Measurements from ENCODE around the gene ROR2.

ROR2 gene

GRCh38 chr9:91865041-91865440 is 85.0 kb downstream of the ROR2 start:
- no peak for DNase-seq

GRCh38 chr9:91864380-91864779 is 85.6 kb downstream of the ROR2 start:
- DNase-seq, result no peak

DNA sequence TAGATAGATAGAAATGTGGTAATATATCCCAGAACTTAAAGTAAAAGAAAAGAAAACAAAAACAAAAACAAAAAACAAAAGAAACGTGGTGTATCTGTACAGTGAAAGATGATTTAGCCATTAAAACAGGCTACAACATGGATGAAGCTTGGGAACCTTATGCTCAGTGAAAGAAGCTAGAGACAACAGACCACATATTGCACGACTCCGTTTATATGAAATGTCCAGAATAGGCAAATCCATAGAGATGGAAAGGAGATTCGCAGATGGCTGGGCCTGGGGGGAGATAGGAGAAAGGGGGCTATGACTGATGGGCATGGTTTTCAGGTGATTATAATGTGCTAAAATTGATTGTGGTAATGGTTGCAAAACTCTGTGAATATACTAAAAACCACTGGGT is 86.6 kb downstream of the ROR2 start:
- no peak for DNase-seq

- no peak for DNase-seq
Observed at GRCh38 chr9:91858213-91859030, 91.6 kb downstream of the ROR2 start.

DNA sequence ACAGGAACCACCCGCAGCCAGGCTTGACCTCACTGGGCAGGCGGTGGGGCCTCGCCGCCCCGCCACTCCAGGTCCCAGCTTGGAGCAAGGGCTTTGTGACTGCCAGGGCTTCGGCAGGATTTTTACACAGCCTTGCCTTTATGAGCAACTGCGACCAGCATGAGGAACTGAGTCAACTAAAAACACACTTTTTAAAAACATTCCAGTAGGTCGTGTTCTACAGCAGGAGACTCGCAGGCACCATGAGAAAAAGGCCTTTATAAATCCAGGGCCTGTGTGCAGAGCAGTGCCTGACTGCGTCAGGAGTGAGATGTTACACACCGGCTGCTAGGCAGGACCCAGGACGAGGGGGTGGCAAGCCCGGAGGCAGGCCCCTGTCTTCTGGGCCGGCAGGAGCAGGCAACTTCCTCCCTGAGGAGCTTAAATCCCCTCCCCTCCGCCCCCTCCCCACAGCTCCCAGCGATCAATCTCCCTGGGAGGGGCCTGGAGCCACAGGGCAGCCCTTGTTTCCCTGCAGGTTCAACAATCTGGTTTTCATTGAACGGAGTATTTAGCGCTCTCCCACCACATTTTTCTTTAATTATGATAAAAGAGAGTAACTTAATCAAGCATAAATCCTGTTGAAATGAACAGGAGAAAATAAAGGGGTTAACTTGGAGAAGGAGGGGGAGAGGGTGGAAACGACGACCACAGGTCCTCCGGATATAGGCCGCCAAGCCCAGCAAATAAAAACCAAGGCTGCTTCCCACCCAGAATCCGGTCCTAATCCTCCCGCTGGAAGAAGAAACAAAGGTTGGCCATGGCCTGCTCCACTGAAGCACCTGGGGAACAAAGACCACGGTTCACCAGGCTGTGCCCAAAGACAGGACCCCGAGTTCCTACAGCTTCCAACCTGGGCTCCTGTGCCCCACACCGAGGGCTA is 92.5 kb downstream of the ROR2 start:
- DNase-seq, result no peak

DNA sequence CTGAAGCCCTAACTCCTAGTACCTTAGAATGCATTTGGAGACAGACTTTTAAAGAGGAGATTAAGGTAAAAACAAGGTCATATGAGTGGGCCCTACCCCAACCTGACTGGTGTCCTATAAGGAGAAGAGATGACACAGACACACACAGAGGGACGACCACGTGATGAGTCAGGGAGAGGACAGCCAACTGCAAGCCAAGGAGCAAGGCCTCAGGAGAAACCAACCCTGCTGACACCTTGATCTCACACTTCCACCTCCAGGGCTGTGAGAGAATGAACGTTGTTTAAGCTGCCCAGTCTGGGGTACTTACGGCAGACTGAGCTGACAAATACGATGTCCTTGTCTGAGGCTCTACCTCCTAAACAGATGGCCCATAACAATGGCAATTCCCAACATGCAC is 93.6 kb downstream of the ROR2 start:
- no peak for DNase-seq

- no peak for DNase-seq
Observed at GRCh38 chr9:91855196-91855595, 94.8 kb downstream of the ROR2 start.

GRCh38 chr9:91852801-91853347 is 97.2 kb downstream of the ROR2 start:
- no peak for DNase-seq

- no peak for DNase-seq
Observed at GRCh38 chr9:91849694-91850093, 100.3 kb downstream of the ROR2 start.

DNA sequence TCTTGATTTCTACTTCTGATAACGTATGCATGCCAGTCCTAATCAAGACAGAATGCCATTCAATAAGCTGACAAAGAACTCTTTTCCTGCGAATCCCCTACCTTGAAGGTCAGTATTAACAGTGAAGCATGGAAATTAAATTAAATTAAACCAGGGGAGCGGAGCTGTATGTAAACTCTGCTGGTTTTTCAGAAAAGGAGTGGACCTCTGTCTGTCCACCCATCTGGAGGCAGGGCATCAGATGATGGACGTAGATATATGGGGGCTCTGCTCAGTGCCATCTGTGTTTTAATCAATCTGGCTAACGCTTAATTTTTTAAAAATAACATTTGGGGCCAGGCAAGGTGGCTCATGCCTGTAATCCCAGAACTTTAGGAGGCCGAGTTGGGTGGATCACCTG is 101.9 kb downstream of the ROR2 start:
- no peak for DNase-seq

GRCh38 chr9:91847581-91848091 is 102.4 kb downstream of the ROR2 start:
- DNase-seq, result no peak

DNA sequence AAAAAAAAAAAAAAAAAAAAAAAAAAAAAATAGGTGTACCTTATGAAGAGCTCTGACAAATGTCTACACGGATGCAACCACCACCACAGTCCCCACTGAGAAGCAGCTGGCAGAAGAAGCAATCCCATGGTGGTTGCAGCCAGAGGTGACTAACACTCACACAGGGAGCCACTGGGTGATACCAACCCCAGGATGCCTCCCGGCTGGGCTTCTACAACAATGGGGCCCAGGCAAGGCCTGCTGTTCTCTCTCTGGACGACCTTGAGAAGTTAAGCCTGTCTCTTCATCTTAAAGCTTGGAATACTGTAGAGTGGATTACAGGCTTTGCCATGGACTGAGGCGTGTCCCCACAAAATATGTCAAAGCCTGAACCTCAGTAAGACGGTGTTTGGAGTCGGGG is 104.1 kb downstream of the ROR2 start:
- DNase-seq, result no peak

GRCh38 chr9:91844701-91845291 is 105.2 kb downstream of the ROR2 start:
- no peak for DNase-seq

- no peak for DNase-seq
Observed at GRCh38 chr9:91844190-91844589, 105.8 kb downstream of the ROR2 start.

DNA sequence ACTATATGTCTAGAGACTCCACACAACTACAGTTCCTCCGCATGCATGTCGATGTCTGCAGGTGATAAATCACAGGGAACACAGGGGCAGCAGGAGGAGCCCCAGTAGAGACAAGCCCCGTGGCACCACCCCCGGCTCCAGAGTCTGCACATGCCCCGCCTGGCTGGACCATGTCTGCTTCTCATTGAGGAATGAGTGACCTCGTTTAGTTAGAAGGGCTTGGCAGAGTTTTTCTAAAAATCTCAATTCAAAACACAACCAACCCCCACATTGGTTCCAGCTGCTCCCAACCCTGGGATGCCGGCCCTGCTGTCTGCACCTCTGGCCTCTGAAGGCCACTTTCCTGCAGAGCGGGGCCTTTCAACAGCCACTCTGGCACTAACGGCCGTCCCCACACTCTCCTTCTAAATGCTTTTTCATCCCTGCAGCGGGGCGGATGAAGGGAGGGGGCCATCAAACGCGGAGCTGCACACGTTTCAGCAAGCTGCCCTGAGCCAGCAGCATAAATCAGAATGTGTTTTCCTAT is 106.3 kb downstream of the ROR2 start:
- DNase-seq, result no peak

DNA sequence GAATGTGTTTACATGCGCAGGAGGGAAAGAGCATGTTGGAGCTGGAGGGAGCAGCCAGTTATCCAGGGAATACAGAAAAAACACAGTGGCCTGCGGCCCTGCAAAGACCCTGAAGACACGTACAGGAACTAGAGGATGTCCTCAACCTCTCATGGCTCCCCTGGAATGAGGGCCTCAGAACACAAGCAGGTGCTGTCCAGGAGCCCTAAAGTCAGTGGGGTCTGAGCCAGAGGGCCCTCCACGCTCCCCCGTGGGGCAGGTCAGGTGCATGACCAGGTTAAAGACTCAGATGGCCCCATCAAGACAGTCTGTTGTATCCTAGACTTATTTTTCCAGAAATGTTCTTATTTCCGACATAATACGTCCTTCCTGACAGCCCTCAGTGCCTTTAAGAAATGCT is 106.9 kb downstream of the ROR2 start:
- no peak for DNase-seq

GRCh38 chr9:91842358-91843049 is 107.5 kb downstream of the ROR2 start:
- DNase-seq, result no peak

DNA sequence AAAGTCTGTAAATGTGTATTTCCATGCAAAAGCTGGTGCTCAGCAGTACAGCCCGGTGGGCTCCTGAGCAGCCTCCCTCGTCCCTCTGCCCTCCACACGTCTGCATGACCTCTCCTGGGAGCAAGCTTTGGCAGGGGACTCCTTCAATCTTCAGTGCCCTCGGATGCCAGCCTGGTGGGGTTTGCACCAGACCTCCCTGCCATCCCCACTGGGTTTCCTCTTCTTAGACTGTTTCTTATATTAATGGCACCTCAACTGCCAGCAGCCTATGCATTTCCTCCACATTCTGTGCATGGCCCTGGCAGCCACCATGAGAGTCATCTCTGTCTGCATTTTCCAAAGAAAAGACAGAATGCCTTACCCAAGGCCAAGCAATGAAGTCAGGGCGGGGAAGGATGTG is 108.4 kb downstream of the ROR2 start:
- no peak for DNase-seq

DNA sequence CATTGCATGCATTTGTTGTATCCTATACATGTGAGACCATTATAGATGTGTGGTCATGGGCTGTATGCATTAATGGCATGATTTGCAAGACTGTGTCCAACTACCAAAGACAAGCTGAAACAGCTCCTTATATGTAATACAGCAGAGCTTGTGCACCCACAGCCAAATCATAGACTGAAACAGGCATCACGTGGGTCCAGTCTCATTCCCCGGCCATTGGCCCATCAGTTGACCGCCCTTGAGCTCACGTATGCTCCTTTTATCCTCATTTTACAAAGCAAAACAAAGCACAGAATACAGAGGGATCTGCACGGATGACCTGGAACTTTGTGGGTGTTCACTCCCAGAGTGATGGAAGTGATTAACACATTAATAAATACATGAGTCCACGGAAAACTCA is 109.1 kb downstream of the ROR2 start:
- no peak for DNase-seq

GRCh38 chr9:91840469-91840868 is 109.6 kb downstream of the ROR2 start:
- no peak for DNase-seq

- DNase-seq, result no peak
Observed at GRCh38 chr9:91839926-91840465, 110.0 kb downstream of the ROR2 start.
